Activated gamma-delta T cell treated with anti-CD3 and anti-CD28 coated beads, Interleukin-2, amount 50 U/mL, for 16 hours (primary cell): ENCODE data around the gene PFKFB1.

ENCODE experiments used
- DNase-seq: peaks from one replicate; pipeline ENCODE4 v3.0.0-alpha.2; 2020; ENCODE audit warnings: low read depth

The PFKFB1 gene

GRCh38 chrX:54922547-54922946 lies 71.4 kb downstream of the PFKFB1 start:
- no peak for DNase-seq

- peak; percentile 12 for DNase-seq
These were observed 72.5 kb downstream of the PFKFB1 start for GRCh38 chrX:54921427-54922021.

DNA sequence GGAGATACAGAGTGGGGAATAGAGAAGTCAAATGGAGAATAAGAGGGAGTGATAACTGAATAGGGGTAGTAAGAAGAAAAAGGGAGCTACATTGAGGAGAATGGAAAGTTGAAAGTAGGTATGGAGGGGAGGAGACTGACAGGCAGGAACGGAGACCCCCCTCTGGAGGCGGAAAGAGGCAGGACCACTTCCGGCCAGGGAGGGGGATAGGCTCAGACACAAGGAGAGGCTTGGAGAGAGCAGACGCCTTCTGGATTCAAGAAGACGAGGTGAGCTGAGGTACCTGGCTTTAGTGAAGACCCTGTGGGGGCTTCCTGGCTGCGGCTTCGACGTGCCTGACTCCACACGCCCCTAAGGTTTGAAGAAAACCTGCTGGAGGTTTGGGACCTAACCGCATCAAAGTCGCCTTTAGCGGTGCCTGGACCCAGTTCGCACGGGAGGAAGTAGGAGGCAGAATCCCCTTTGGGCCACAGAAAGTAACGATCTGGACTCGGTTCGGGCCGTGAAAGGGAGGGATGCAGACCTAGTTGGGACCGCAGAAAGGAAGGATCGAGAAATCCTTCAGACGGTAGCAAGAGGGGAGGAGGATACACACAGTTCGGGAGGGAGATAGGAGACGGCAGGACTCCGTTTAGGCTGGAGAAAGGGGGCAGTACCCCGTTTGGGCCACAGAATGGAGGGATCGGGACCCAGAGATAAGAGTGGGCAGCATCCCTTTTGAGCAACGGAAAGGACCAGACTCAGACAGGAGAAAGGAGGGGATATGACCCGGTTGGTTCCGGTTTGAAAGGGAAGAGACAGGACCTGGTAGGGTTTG lies 73.2 kb downstream of the PFKFB1 start, which contains the start of gene TRO:
Gene TRO (plus strand): TSS at position 215 of the 817 bp plus-strand sequence. CDS start 1,423 bp downstream, outside the sequence.
- no peak for DNase-seq

GRCh38 chrX:54909941-54910340 lies 84.0 kb downstream of the PFKFB1 start:
- no peak for DNase-seq

GRCh38 chrX:54894159-54894558 lies 99.8 kb downstream of the PFKFB1 start:
- DNase-seq, result no peak

GRCh38 chrX:54891573-54891972 lies 102.4 kb downstream of the PFKFB1 start:
- no peak for DNase-seq

- DNase-seq, result no peak
These were observed 108.2 kb downstream of the PFKFB1 start for GRCh38 chrX:54885740-54886139.
